HepG2 (cell line): ENCODE measurements around the gene NAV2. TPM values are rescaled to one million over a fixed set of nuclear protein-coding genes. Genes with fewer than 3 reads are reported as not detected.

ENCODE experiments used
- ATAC-seq: fragments of 200-7000 bp; cut with Tn5 transposase; 3 replicates; pipeline ENCODE4 v1.9.1; 2020; ENCODE audit warnings: mild to moderate bottlenecking, moderate library complexity
- BruUV-seq: library from RNA; stranded (reverse); fragments of 400-500 nt; replicated peaks from 2 replicates; lab custom pipeline; 2021; lab: Mats Ljungman, UMichigan
- CTCF ChIA-PET: fragments of 300-600 bp; formaldehyde crosslinking; extraction: SDS; loops from one replicate; lab custom pipeline; 2021; ENCODE audit warnings: low total read pairs, inconsistent platforms, low intra/inter-chr PET ratio; lab: Yijun Ruan, JAX
- POLR2A ChIA-PET: fragments of 350-600 bp; sonication (Branson Sonifier 250); formaldehyde crosslinking; loops from one replicate; lab custom pipeline; 2020; ENCODE audit warnings: antibody characterized with exemption, inconsistent platforms; lab: Yijun Ruan, JAX
- DNase-seq: peaks from one replicate; pipeline ENCODE4 v3.0.0-alpha.2; 2015; ENCODE audit warnings: low spot score
- FAIRE-seq: peaks from 3 replicates; lab custom pipeline; 2011; peaks lifted over from hg19 to GRCh38; lab: Jason Lieb, UNC
- H2AFZ ChIP-seq: one replicate; pipeline ENCODE4 v1.6.1; 2011; ENCODE audit warnings: low read length, inconsistent platforms
- H3K27ac ChIP-seq: fragments of 300-600 bp; 3 replicates; pipeline ENCODE4 v1.8.0; 2011; ENCODE audit warnings: mixed run types, mild to moderate bottlenecking, mixed read lengths, low read length, inconsistent platforms; ENCODE audit not compliant: insufficient read depth; ENCODE audit errors: extremely low read length
- H3K27me3 ChIP-seq, 2 experiments: fragments of 200-600 bp in 1 of 2; 2 replicates in 1 of 2; 3 replicates in 1 of 2; pipeline versions ENCODE4 v1.6.0 to v1.8.0; 2011; ENCODE audit warnings: low read length in 2 of 2, mild to moderate bottlenecking in 2 of 2, moderate library complexity in 2 of 2, inconsistent platforms in 1 of 2; ENCODE audit not compliant: insufficient read depth in 2 of 2, control insufficient read depth in 1 of 2
- H3K36me3 ChIP-seq, 2 experiments: fragments of 200-600 bp in 1 of 2; replicated peaks in 1 of 2; 2 replicates in 1 of 2; 3 replicates in 1 of 2; pipeline versions ENCODE4 v1.5.1 to v1.8.0; 2011; ENCODE audit warnings: low read length in 2 of 2, inconsistent platforms in 1 of 2; ENCODE audit not compliant: insufficient read depth in 2 of 2, control insufficient read depth in 1 of 2
- H3K4me1 ChIP-seq: 2 replicates; pipeline ENCODE4 v1.5.1; 2012; ENCODE audit warnings: low read length, inconsistent platforms; ENCODE audit not compliant: insufficient read depth
- H3K4me2 ChIP-seq: 2 replicates; pipeline ENCODE4 v1.6.0; 2011; ENCODE audit warnings: low read depth, low read length, inconsistent platforms
- H3K4me3 ChIP-seq, 3 experiments: fragments of 200-600 bp in 1 of 3; sonication (generic), shearing (Covaris generic) in 1 of 3; replicated peaks in 1 of 3; 2 replicates each; pipeline ENCODE4 v1.5.1; 2011 to 2016; ENCODE audit warnings: low read length in 3 of 3, inconsistent platforms in 2 of 3, low read depth in 2 of 3, mild to moderate bottlenecking in 2 of 3, control low read depth in 1 of 3, mixed read lengths in 1 of 3; ENCODE audit not compliant: insufficient read depth in 1 of 3
- H3K79me2 ChIP-seq: one replicate; pipeline ENCODE4 v1.6.1; 2011; ENCODE audit warnings: low read length, inconsistent platforms; ENCODE audit not compliant: insufficient read depth
- H3K9ac ChIP-seq: 2 replicates; pipeline ENCODE4 v1.6.0; 2011; ENCODE audit warnings: mild to moderate bottlenecking, low read depth, low read length, inconsistent platforms; ENCODE audit not compliant: insufficient read depth
- H3K9me3 ChIP-seq: 2 replicates; pipeline ENCODE4 v1.5.1; 2012; ENCODE audit warnings: mild to moderate bottlenecking, low read length
- H4K20me1 ChIP-seq: 2 replicates; pipeline ENCODE4 v1.6.0; 2011; ENCODE audit warnings: inconsistent platforms, mild to moderate bottlenecking, low read length, moderate library complexity; ENCODE audit not compliant: insufficient read depth
- DMAP1 ChIP-seq: IDR thresholded peaks from 2 replicates; pipeline ENCODE4 v1.6.1; 2016
- DNMT1 ChIP-seq: sonication (generic); formaldehyde crosslinking; IDR thresholded peaks from 2 replicates; pipeline ENCODE4 v1.5.1; 2020; ENCODE audit warnings: mild to moderate bottlenecking, missing genetic modification reagents
- IRF2 ChIP-seq: IDR thresholded peaks from 2 replicates; pipeline ENCODE4 v1.6.1; 2018; ENCODE audit warnings: missing genetic modification reagents, missing compliant biosample characterization
- MZF1 ChIP-seq: sonication (generic); formaldehyde crosslinking; IDR thresholded peaks from 2 replicates; pipeline ENCODE4 v1.8.1; 2023; ENCODE audit warnings: mild to moderate bottlenecking, missing genetic modification reagents, borderline replicate concordance
- PHF5A ChIP-seq: IDR thresholded peaks from one replicate; pipeline ENCODE4 v1.6.1; 2018; ENCODE audit warnings: low read depth, missing genetic modification reagents; ENCODE audit not compliant: unreplicated experiment
- SALL2 ChIP-seq: sonication (generic); formaldehyde crosslinking; IDR thresholded peaks from 2 replicates; pipeline ENCODE4 v1.8.1; 2023; ENCODE audit warnings: mild to moderate bottlenecking, missing genetic modification reagents, inconsistent platforms
- SMAD3 ChIP-seq: sonication (generic); formaldehyde crosslinking; IDR thresholded peaks from 2 replicates; pipeline ENCODE4 v1.4.0; 2020; ENCODE audit warnings: missing genetic modification reagents
- TCF7L2 ChIP-seq: IDR thresholded peaks from 2 replicates; pipeline ENCODE4 v1.6.1; 2011; ENCODE audit warnings: mild to moderate bottlenecking, low read depth, low read length, moderate library complexity
- TRIM22 ChIP-seq: fragments of 450-650 bp; IDR thresholded peaks from 2 replicates; pipeline ENCODE4 v1.6.1; 2017
- ZNF10 ChIP-seq: sonication (generic); formaldehyde crosslinking; IDR thresholded peaks from 2 replicates; pipeline ENCODE4 v1.4.0; 2020; ENCODE audit warnings: mild to moderate bottlenecking, low read depth, missing genetic modification reagents, borderline replicate concordance
- ZNF512 ChIP-seq: sonication (generic); formaldehyde crosslinking; IDR thresholded peaks from 2 replicates; pipeline ENCODE4 v1.4.0; 2020; ENCODE audit warnings: mild to moderate bottlenecking, missing genetic modification reagents
- WGBS: methylation state at CpG from one replicate; pipeline ENCODE4 v1.1.6; 2017; ENCODE audit warnings: low lambda C conversion rate; 5-methylcytosine and 5-hydroxymethylcytosine counted together
- in situ Hi-C: cut with HindIII; loops from 2 replicates; pipeline ENCODE4 v1.10.0; 2017; ENCODE audit warnings: low pct_unique_long_range_greater_than_20kb; ENCODE audit not compliant: extremely low pct_ligation_motif_present
- intact Hi-C: fragments of 100-400 bp; cut with micrococcal nuclease; formaldehyde crosslinking; loops from one replicate; pipeline ENCODE4 v1.10.0; 2022; ENCODE audit not compliant: unreplicated experiment
- polyA plus RNA-seq, 8 experiments: library from polyadenylated mRNA; depleted of rRNA in 3 of 8; stranded (reverse) in 7 of 8; unstranded in 1 of 8; fragments of >200 nt; fragmentation: Illumina TruSeq in 4 of 8; extraction: Trizol in 4 of 8; gene quantifications; 2 replicates each; pipeline versions ENCODE4 v1.2.1 to v1.2.3, GENCODE V29; 2011 to 2016; ENCODE audit warnings: low read depth in 4 of 8, missing spikeins in 1 of 8, mixed read lengths in 1 of 8; ENCODE audit not compliant: insufficient read depth in 1 of 8
- total RNA-seq, 5 experiments: library from RNA; depleted of rRNA; stranded (reverse); fragments of >200 nt; fragmentation: Illumina TruSeq; extraction: Trizol; gene quantifications; 2 replicates each; pipeline ENCODE4 v1.2.3, GENCODE V29; 2016; ENCODE audit warnings: low read depth in 1 of 5
- TF ChIP-seq, protein P1 (sequence below): sonication (generic); formaldehyde crosslinking; IDR thresholded peaks from 2 replicates; pipeline ENCODE4 v1.4.0; 2020; ENCODE audit warnings: missing genetic modification reagents

NAV2 gene
- total and polyA plus RNA-seq, 2 of the 13 experiments (the other 11 are each of a cell fraction or from before 2014, with no cell fraction given): 9.3 to 34.6 TPM

- H2AFZ ChIP-seq: no peak overlapping the region
- intact Hi-C loops (no loop called here), in situ Hi-C loops (no loop called here)
- no peak for DNase-seq
- no peaks in the 10 kb centered on the region for H3K79me2 ChIP-seq
- no peak overlapping the region for H3K9ac ChIP-seq
- H3K4me3 ChIP-seq: no peak overlapping the region
- H4K20me1 ChIP-seq: no peaks in the 10 kb centered on the region
- ATAC-seq: no peak
- H3K9me3 ChIP-seq: no peaks in the 10 kb centered on the region
- TF ChIP-seq TRIM22 (no peak), SALL2 (no peak), SMAD3 (CRISPR knock-in tag) (no peak), IRF2 (CRISPR knock-in tag) (no peak), MZF1 (CRISPR knock-in tag) (no peak), DMAP1 (CRISPR knock-in tag) (no peak), ZNF10 (no peak), DNMT1 (no peak), PHF5A (no peak), ZNF512 (CRISPR knock-in tag) (no peak), TCF7L2 (no peak)
- TF ChIP-seq, protein P1, sequence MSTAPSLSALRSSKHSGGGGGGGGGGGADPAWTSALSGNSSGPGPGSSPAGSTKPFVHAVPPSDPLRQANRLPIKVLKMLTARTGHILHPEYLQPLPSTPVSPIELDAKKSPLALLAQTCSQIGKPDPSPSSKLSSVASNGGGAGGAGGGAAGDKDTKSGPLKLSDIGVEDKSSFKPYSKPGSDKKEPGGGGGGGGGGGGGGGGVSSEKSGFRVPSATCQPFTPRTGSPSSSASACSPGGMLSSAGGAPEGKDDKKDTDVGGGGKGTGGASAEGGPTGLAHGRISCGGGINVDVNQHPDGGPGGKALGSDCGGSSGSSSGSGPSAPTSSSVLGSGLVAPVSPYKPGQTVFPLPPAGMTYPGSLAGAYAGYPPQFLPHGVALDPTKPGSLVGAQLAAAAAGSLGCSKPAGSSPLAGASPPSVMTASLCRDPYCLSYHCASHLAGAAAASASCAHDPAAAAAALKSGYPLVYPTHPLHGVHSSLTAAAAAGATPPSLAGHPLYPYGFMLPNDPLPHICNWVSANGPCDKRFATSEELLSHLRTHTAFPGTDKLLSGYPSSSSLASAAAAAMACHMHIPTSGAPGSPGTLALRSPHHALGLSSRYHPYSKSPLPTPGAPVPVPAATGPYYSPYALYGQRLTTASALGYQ (CRISPR knock-in tag): no peak
- CTCF ChIA-PET: no interaction called here
- no peak overlapping the region for H3K4me2 ChIP-seq
- no peak for FAIRE-seq
- POLR2A ChIA-PET: no interaction called here
- peaks cover 3 to 25% of the 10 kb centered on the region in 2 experiments; a peak in 4 of 5 replicates for H3K27me3 ChIP-seq
- no TSS peak for BruUV-seq
- no peaks in the 10 kb centered on the region for H3K36me3 ChIP-seq
- H3K4me1 ChIP-seq: no peaks in the 10 kb centered on the region
- H3K27ac ChIP-seq: no peak overlapping the region
- 24% methylated on average over 12 of the region's 12 CpGs for WGBS
Observed at GRCh38 chr11:19828382-19829108, 115.9 kb downstream of the NAV2 start.
